Natural killer cell (primary cell): ENCODE measurements around the gene C11orf98. TPM values are rescaled to one million over a fixed set of nuclear protein-coding genes. Genes with fewer than 3 reads are reported as not detected.

Experiments
- ATAC-seq, 3 donors: fragments of 150-1000 bp in 2 of 3; fragments of 200-7000 bp in 1 of 3; cut with Tn5 transposase; 1 replicate in 1 of 3; 2 replicates in 2 of 3; pipeline ENCODE4 v1.10.0; 2021; ENCODE audit warnings: mild to moderate bottlenecking in 2 of 3, moderate library complexity in 2 of 3
- DNase-seq, 2 donors: peaks; one replicate each; pipeline versions ENCODE4 v3.0.0 to v3.0.0-alpha.2; 2013 to 2021; ENCODE audit warnings: mixed read lengths in 1 of 2
- H3K27ac ChIP-seq: one replicate; pipeline ENCODE4 v1.5.1; 2013; ENCODE audit warnings: mild to moderate bottlenecking, low read length
- H3K27me3 ChIP-seq: one replicate; pipeline ENCODE4 v1.6.1; 2013; ENCODE audit warnings: low read length; ENCODE audit not compliant: control insufficient read depth, insufficient read depth
- H3K36me3 ChIP-seq: one replicate; pipeline ENCODE4 v1.6.1; 2013; ENCODE audit warnings: low read length; ENCODE audit not compliant: control insufficient read depth, insufficient read depth
- H3K4me1 ChIP-seq: one replicate; pipeline ENCODE4 v1.6.1; 2013; ENCODE audit warnings: low read length; ENCODE audit not compliant: control insufficient read depth, insufficient read depth
- H3K4me3 ChIP-seq: one replicate; pipeline ENCODE4 v1.5.1; 2013; ENCODE audit warnings: low read length
- H3K9me3 ChIP-seq: one replicate; pipeline ENCODE4 v1.6.1; 2013; ENCODE audit warnings: low read length; ENCODE audit not compliant: control insufficient read depth, insufficient read depth
- H3K27ac Mint-ChIP-seq, 2 donors: one replicate each; pipeline ENCODE4 v1.8.0; 2022; ENCODE audit warnings: mild to moderate bottlenecking in 2 of 2, mixed read lengths in 2 of 2, moderate library complexity in 1 of 2
- H3K27me3 Mint-ChIP-seq, 2 donors: one replicate each; pipeline ENCODE4 v1.8.0; 2022; ENCODE audit warnings: low read depth in 2 of 2, mixed read lengths in 2 of 2
- H3K36me3 Mint-ChIP-seq: one replicate; pipeline ENCODE4 v1.8.0; 2022; ENCODE audit warnings: mixed read lengths
- H3K4me1 Mint-ChIP-seq, 2 donors: one replicate each; pipeline ENCODE4 v1.8.0; 2022; ENCODE audit warnings: mixed read lengths in 2 of 2
- H3K4me3 Mint-ChIP-seq: one replicate; pipeline ENCODE4 v1.8.0; 2022; ENCODE audit warnings: mild to moderate bottlenecking, moderate library complexity, mixed read lengths
- H3K9me3 Mint-ChIP-seq, 2 donors: one replicate each; pipeline ENCODE4 v1.8.0; 2022; ENCODE audit warnings: mixed read lengths in 2 of 2
- WGBS: methylation state at CpG from one replicate; pipeline ENCODE4 v1.1.7; 2013; ENCODE audit warnings: missing lambda C conversion rate; ENCODE audit not compliant: insufficient coverage; 5-methylcytosine and 5-hydroxymethylcytosine counted together
- intact Hi-C: fragments of 100-400 bp; cut with micrococcal nuclease; formaldehyde crosslinking; loops from one replicate; pipeline ENCODE4 v1.14.2; 2022
- total RNA-seq, 4 donors: library from RNA; stranded (reverse); fragments of 120-200 nt in 1 of 4; gene quantifications; one replicate each; pipeline versions ENCODE4 v1.2.3 to v1.2.4, GENCODE V29; 2013 to 2022
- TF ChIP-seq, protein P1 (sequence below): fragments of 200-600 bp; IDR thresholded peaks from one replicate; pipeline ENCODE4 v1.8.0; 2022; ENCODE audit warnings: antibody characterized with exemption

Gene C11orf98
- total RNA-seq, 3 donors from 2014 or later (not counting 1 experiment from before 2014, with no cell fraction given): 36.5 to 57.9 (median 39.1) TPM

DNA sequence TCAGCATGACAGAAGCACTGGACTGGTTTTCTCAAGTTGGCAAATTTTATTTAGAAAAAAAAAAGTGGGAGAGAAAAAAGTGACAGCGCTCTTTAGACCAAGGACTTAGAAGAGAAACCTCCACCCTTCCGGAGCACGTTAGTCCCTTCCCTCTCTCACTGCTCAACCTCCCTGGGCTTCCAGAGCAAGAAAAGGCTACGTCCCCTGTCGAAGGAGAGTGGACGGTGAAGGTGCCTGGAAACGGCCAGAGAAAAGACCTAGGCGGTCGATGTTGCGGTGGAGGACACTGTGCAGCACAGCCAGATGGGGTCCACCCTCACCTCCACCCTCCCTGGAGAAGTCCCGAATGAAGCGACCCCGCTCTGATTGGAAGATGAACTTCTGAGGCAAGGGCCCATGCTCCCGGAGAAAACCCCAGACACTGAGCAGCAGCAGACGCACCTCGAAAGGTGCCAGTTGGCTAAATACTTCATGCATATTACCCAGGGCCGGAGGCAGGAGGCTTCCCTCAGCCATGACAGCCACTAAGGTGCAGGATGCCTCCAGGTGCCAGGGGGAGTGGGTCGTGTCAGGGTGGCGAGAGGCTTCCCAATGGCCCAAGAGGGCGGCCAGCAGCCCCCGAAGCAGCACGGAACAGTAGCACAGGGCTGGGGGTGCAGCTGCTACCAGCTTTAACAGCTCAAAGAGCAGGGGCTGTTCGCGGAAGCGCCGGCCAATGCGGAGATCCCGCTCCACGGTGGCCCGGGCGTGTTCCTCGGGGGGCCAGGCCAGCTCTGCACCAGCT lies 18.0 kb downstream of the C11orf98 start:
- H3K4me1 Mint-ChIP-seq: peaks cover 10 to 13% of the 10 kb centered on the region in 2 donors
- ATAC-seq: no peak

DNA sequence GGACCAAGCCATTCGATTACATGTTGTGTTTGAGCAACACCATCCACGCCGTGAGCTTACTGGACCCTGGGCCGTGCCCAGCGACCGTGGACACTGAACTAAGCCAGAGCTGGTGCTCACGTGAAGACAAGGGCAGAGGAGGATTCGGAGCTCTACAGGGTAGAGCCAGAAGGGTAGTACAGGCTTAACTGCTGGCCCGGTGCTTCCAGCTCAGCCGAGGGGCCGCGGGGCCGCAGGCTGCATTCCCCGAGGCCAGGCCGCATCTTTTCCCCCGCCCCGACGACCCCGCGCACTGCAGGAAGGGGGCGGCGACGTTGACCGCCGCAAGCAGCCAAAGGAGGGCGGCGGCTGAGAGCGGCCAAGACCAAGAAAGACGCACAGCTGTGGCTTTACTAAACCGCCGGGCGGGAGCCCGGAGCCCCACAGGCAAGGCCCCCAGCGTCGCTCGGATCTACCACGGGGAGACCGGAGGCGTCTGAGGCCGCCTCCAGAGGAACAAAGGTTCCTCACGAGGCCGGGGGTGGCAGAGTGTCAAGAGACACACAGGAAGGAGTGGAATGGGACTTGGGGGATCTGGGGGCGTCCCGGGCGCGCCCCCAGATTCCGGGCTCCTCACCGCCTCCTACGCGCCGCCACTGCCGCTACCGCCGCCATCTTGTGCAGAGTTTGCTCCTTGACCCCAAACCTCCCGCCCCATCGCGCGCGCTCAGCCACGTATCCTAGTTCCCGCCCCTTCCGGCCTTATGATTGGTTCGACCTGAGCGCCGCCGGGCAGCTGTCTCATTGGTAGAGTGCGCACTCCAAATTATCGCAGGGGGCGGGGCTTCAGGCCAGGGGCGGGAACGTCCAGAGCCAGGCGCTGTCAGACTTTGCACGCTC lies 18.8 kb downstream of the C11orf98 start, which contains the start of gene GANAB:
Gene GANAB (minus strand): TSS at position 668 of the 879 bp plus-strand sequence. CDS start 14 bp downstream, at position 654.
- Mint-ChIP-seq H3K4me1 (peaks cover 6 to 13% of the 10 kb centered on the region in 2 donors), H3K27ac (peak within 1 kb of the TSS; percentile 94 to 96), H3K4me3 (peak within 1 kb of the TSS; percentile 94), H3K9me3 (no peaks in the 10 kb centered on the region), H3K36me3 (no peaks in the 10 kb centered on the region), H3K27me3 (no peaks in the 10 kb centered on the region)
- intact Hi-C loops: loop anchor here (1.0 to 2.0 kb wide), 3 partner anchors 19 to 47 kb away; partner anchors contain the start of genes C11orf98 and CSKMT
- no peaks in the 10 kb centered on the region for H3K9me3 ChIP-seq
- peak within 1 kb of the TSS; percentile 95 for H3K27ac ChIP-seq
- peak within 1 kb of the TSS; percentile 94 for H3K4me3 ChIP-seq
- peaks cover 33% of the 10 kb centered on the region for H3K4me1 ChIP-seq
- DNase-seq (peak; percentile 95 to 99), ATAC-seq (peak; percentile 97 to 99 (median 97))
- TF ChIP-seq, protein P1, sequence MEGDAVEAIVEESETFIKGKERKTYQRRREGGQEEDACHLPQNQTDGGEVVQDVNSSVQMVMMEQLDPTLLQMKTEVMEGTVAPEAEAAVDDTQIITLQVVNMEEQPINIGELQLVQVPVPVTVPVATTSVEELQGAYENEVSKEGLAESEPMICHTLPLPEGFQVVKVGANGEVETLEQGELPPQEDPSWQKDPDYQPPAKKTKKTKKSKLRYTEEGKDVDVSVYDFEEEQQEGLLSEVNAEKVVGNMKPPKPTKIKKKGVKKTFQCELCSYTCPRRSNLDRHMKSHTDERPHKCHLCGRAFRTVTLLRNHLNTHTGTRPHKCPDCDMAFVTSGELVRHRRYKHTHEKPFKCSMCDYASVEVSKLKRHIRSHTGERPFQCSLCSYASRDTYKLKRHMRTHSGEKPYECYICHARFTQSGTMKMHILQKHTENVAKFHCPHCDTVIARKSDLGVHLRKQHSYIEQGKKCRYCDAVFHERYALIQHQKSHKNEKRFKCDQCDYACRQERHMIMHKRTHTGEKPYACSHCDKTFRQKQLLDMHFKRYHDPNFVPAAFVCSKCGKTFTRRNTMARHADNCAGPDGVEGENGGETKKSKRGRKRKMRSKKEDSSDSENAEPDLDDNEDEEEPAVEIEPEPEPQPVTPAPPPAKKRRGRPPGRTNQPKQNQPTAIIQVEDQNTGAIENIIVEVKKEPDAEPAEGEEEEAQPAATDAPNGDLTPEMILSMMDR: no peak
- no peaks in the 10 kb centered on the region for H3K27me3 ChIP-seq
- peaks cover 36% of the 10 kb centered on the region for H3K36me3 ChIP-seq
- WGBS: under 1% methylated on average over 73 of the region's 73 CpGs

More for the DNA sequence above, 18.0 kb downstream of the C11orf98 start:
- WGBS: 80% methylated on average over 32 of the region's 32 CpGs
- no peak for DNase-seq
- Mint-ChIP-seq H3K4me3 (peak overlapping the region; percentile 94), H3K27ac (peak overlapping the region; percentile 94 to 96), H3K27me3 (no peaks in the 10 kb centered on the region), H3K9me3 (no peaks in the 10 kb centered on the region), H3K36me3 (no peaks in the 10 kb centered on the region)
- peaks cover 33% of the 10 kb centered on the region for H3K4me1 ChIP-seq
- intact Hi-C loops: loop anchor here (1.0 to 2.0 kb wide), 3 partner anchors 18 to 48 kb away; partner anchors contain the start of genes C11orf98 and CSKMT
- no peaks in the 10 kb centered on the region for H3K27me3 ChIP-seq
- no peak overlapping the region for H3K4me3 ChIP-seq
- H3K9me3 ChIP-seq: no peaks in the 10 kb centered on the region
- TF ChIP-seq, protein P1: no peak
- H3K27ac ChIP-seq: peak overlapping the region; percentile 50
- peaks cover 36% of the 10 kb centered on the region for H3K36me3 ChIP-seq

DNA sequence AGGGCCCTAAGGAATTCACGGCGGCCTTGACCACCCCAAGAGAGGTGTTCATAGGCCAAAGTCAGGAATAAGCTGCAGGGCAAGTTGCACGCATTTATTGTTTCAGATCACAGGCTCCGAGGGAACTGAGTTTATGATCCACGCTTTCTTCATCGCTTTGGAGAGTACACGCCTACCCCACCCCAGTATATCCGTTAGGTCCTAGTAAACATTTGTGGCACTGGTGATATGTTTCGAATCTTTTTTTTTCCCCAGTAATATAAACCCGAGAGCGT lies 19.4 kb downstream of the C11orf98 start:
- DNase-seq: peak in 1 of 2 donors; percentile 35
- Mint-ChIP-seq H3K36me3 (no peaks in the 10 kb centered on the region), H3K4me3 (peak overlapping the region; percentile 94), H3K27me3 (no peaks in the 10 kb centered on the region), H3K27ac (peak overlapping the region; percentile 94 to 96), H3K9me3 (no peaks in the 10 kb centered on the region), H3K4me1 (peaks cover 10 to 18% of the 10 kb centered on the region in 2 donors)
- peak overlapping the region; percentile 95 for H3K27ac ChIP-seq
- TF ChIP-seq, protein P1: no peak
- no peak for ATAC-seq
- H3K4me3 ChIP-seq: peak overlapping the region; percentile 94
- no peaks in the 10 kb centered on the region for H3K9me3 ChIP-seq
- intact Hi-C loops: no loop called here
- peaks cover 36% of the 10 kb centered on the region for H3K36me3 ChIP-seq
- H3K4me1 ChIP-seq: peaks cover 37% of the 10 kb centered on the region
- no peaks in the 10 kb centered on the region for H3K27me3 ChIP-seq
- 17% methylated on average over 11 of the region's 11 CpGs for WGBS
